ENCODE data around the gene MAZ. TPM values are rescaled to one million over a fixed set of nuclear protein-coding genes. Genes with fewer than 3 reads are reported as not detected.

Gene MAZ
- total and polyA plus RNA-seq, 2 of the 13 experiments (the other 11 are each of a cell fraction or from before 2014, with no cell fraction given): 203 to 277 TPM

GRCh38 chr16:29848420-29849297 lies 42.3 kb downstream of the MAZ start (continued):
- TF ChIP-seq TAF1 (CRISPR knock-in tag; IDR thresholded peaks at IDR 0.05) (no peak), ZNF674 (CRISPR knock-in tag; IDR thresholded peaks at IDR 0.05; ENCODE audit: low read depth) (no peak), KLF15 (CRISPR knock-in tag; IDR thresholded peaks at IDR 0.05; ENCODE audit: borderline replicate concordance) (no peak), CAMTA2 (CRISPR knock-in tag; IDR thresholded peaks at IDR 0.05; ENCODE audit: borderline replicate concordance) (no peak), ZNF280B (CRISPR knock-in tag; IDR thresholded peaks at IDR 0.05; ENCODE audit: borderline replicate concordance) (peak; percentile 56; the same call in 1 of the 2 replicates), ZZZ3 (CRISPR knock-in tag; IDR thresholded peaks at IDR 0.05; ENCODE audit: borderline replicate concordance) (no peak), ZNF34 (CRISPR knock-in tag; IDR thresholded peaks at IDR 0.05; ENCODE audit: borderline replicate concordance) (no peak), MAFK (conservative IDR thresholded peaks at IDR 0.05 in 1 of 2, IDR thresholded peaks at IDR 0.05 in 1 of 2; ENCODE audit: low read length in 2 of 2) (no peak), SMAD9 (CRISPR knock-in tag; IDR thresholded peaks at IDR 0.05) (no peak), TBP (CRISPR knock-in tag; IDR thresholded peaks at IDR 0.05) (no peak), FUBP1 (CRISPR knock-in tag; IDR thresholded peaks at IDR 0.05; ENCODE audit: borderline replicate concordance) (no peak), ZNF83 (CRISPR knock-in tag; IDR thresholded peaks at IDR 0.05; ENCODE audit: borderline replicate concordance) (no peak), PRPF4 (IDR thresholded peaks at IDR 0.05; ENCODE audit: low read depth, low read length, poor library complexity, severe bottlenecking) (no peak), MYC (CRISPR knock-in tag; IDR thresholded peaks at IDR 0.05; ENCODE audit: borderline replicate concordance) (peak; percentile 68; the same call in 1 of the 2 replicates), KIAA2018 (CRISPR knock-in tag; IDR thresholded peaks at IDR 0.05; ENCODE audit: borderline replicate concordance) (no peak), GPN1 (CRISPR knock-in tag; IDR thresholded peaks at IDR 0.05; ENCODE audit: borderline replicate concordance) (no peak)

Measured in HepG2 (cell line).